ENCODE data around the gene OPRM1. TPM values are rescaled to one million over a fixed set of nuclear protein-coding genes. Genes with fewer than 3 reads are reported as not detected.

Gene OPRM1
- polyA plus RNA-seq, 1 donor (not counting 4 experiments of a cell fraction or from before 2014, with no cell fraction given), result not detected

DNA sequence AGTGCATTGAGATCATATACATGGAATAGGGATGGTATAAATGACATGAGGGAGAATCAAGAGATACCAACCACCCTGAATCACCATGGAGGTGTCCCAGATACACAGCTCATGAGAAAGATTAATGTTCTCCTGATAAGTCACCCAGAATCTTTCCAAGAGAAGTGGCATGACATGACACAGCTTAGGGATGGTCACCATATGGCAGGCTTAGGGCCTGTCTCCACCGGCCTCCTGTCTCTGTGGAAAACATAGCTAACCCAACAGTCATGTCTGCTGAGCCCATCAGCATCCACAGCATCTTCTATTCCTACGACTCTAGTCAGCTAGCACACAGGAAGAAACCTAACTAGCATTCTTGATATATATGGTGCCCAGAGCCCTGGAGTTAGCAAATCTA is 184.3 kb downstream of the OPRM1 start:
- no peaks in the 10 kb centered on the region for H3K4me1 ChIP-seq (ENCODE audit: control insufficient read depth, extremely low read depth, insufficient read depth, low read length)
- no peaks in the 10 kb centered on the region for H3K9me3 ChIP-seq (ENCODE audit: control insufficient read depth, low read depth, low read length)
- no peak for TF ChIP-seq EZH2 (IDR thresholded peaks at IDR 0.05; ENCODE audit: low read length)
- TF ChIP-seq, protein P1, sequence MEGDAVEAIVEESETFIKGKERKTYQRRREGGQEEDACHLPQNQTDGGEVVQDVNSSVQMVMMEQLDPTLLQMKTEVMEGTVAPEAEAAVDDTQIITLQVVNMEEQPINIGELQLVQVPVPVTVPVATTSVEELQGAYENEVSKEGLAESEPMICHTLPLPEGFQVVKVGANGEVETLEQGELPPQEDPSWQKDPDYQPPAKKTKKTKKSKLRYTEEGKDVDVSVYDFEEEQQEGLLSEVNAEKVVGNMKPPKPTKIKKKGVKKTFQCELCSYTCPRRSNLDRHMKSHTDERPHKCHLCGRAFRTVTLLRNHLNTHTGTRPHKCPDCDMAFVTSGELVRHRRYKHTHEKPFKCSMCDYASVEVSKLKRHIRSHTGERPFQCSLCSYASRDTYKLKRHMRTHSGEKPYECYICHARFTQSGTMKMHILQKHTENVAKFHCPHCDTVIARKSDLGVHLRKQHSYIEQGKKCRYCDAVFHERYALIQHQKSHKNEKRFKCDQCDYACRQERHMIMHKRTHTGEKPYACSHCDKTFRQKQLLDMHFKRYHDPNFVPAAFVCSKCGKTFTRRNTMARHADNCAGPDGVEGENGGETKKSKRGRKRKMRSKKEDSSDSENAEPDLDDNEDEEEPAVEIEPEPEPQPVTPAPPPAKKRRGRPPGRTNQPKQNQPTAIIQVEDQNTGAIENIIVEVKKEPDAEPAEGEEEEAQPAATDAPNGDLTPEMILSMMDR (optimal IDR thresholded peaks at IDR 0.05 in 1 of 3, IDR thresholded peaks at IDR 0.05 in 1 of 3, conservative IDR thresholded peaks at IDR 0.05 in 1 of 3; ENCODE audit: extremely low read depth in 1 of 3, insufficient read depth in 2 of 3, low read length in 3 of 3), result no peak
- dilution Hi-C loops (cut with MboI; ENCODE audit: extremely low pct_ligation_motif_present, low sequenced_read_pairs), result no loop called here
- H3K36me3 ChIP-seq (ENCODE audit: control insufficient read depth in 2 of 2, extremely low read depth in 1 of 2, insufficient read depth in 2 of 2, low read length in 2 of 2), result no peaks in the 10 kb centered on the region
- FAIRE-seq, result no peak
- DNase-seq (ENCODE audit: low read depth, low spot score), result no peak
- H3K9ac ChIP-seq (ENCODE audit: control insufficient read depth, extremely low read depth, insufficient read depth, low read length), result no peak overlapping the region
- H3K9me1 ChIP-seq (ENCODE audit: control insufficient read depth, extremely low read depth, insufficient read depth, low read length), result no peaks in the 10 kb centered on the region
- H3K27ac ChIP-seq (ENCODE audit: control insufficient read depth, insufficient read depth, low read length), result no peak overlapping the region
- no peak overlapping the region for H2AFZ ChIP-seq (ENCODE audit: control insufficient read depth, low read length)
- H3K79me2 ChIP-seq (ENCODE audit: control insufficient read depth, insufficient read depth, low read length), result no peaks in the 10 kb centered on the region
- H3K4me2 ChIP-seq (ENCODE audit: control insufficient read depth, extremely low read depth, insufficient read depth, low read depth, low read length), result no peak overlapping the region
- H4K20me1 ChIP-seq (ENCODE audit: control insufficient read depth, extremely low read depth, insufficient read depth, low read length), result no peaks in the 10 kb centered on the region
- no peaks in the 10 kb centered on the region for H3K27me3 ChIP-seq (ENCODE audit: control insufficient read depth, extremely low read depth, insufficient read depth, low read length)
- no peak overlapping the region for H3K4me3 ChIP-seq (ENCODE audit: control insufficient read depth in 2 of 3, extremely low read depth in 1 of 3, insufficient read depth in 2 of 3, low read depth in 1 of 3, low read length in 3 of 3)

DNA sequence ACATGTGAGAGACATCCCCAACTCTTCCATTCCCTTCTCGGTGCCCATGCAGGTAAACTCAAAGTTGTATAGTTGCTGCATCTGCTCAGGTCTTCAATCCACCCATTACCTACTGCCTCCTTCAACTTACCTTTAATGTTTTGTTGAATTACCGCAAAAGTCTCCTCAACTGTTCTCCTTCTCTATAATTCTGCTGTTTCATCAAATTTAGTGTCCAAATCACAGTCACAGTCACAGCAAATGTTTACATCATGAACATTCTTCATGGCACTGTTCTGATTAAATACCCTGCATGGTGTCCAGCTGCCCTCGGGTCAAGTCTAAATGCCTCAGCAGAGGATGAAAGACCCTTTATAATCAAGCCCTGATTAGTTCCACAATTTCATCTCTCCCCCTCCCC is 187.4 kb downstream of the OPRM1 start:
- dilution Hi-C loops (cut with MboI; ENCODE audit: extremely low pct_ligation_motif_present, low sequenced_read_pairs), result no loop called here
- no peak overlapping the region for H2AFZ ChIP-seq (ENCODE audit: control insufficient read depth, low read length)
- H3K27me3 ChIP-seq (ENCODE audit: control insufficient read depth, extremely low read depth, insufficient read depth, low read length), result no peaks in the 10 kb centered on the region
- H3K4me2 ChIP-seq (ENCODE audit: control insufficient read depth, extremely low read depth, insufficient read depth, low read depth, low read length), result no peak overlapping the region
- H3K36me3 ChIP-seq (ENCODE audit: control insufficient read depth in 2 of 2, extremely low read depth in 1 of 2, insufficient read depth in 2 of 2, low read length in 2 of 2), result no peaks in the 10 kb centered on the region
- H3K9me1 ChIP-seq (ENCODE audit: control insufficient read depth, extremely low read depth, insufficient read depth, low read length), result no peaks in the 10 kb centered on the region
- no peaks in the 10 kb centered on the region for H3K79me2 ChIP-seq (ENCODE audit: control insufficient read depth, insufficient read depth, low read length)
- H3K9ac ChIP-seq (ENCODE audit: control insufficient read depth, extremely low read depth, insufficient read depth, low read length), result no peak overlapping the region
- H3K4me3 ChIP-seq (ENCODE audit: control insufficient read depth in 2 of 3, extremely low read depth in 1 of 3, insufficient read depth in 2 of 3, low read depth in 1 of 3, low read length in 3 of 3), result no peak overlapping the region
- no peak for TF ChIP-seq EZH2 (IDR thresholded peaks at IDR 0.05; ENCODE audit: low read length)
- TF ChIP-seq, protein P1 (optimal IDR thresholded peaks at IDR 0.05 in 1 of 3, IDR thresholded peaks at IDR 0.05 in 1 of 3, conservative IDR thresholded peaks at IDR 0.05 in 1 of 3; ENCODE audit: extremely low read depth in 1 of 3, insufficient read depth in 2 of 3, low read length in 3 of 3), result no peak
- H4K20me1 ChIP-seq (ENCODE audit: control insufficient read depth, extremely low read depth, insufficient read depth, low read length), result no peaks in the 10 kb centered on the region
- no peak overlapping the region for H3K27ac ChIP-seq (ENCODE audit: control insufficient read depth, insufficient read depth, low read length)
- DNase-seq (ENCODE audit: low read depth, low spot score) (no peak), FAIRE-seq (no peak)
- no peaks in the 10 kb centered on the region for H3K4me1 ChIP-seq (ENCODE audit: control insufficient read depth, extremely low read depth, insufficient read depth, low read length)
- H3K9me3 ChIP-seq (ENCODE audit: control insufficient read depth, low read depth, low read length), result no peaks in the 10 kb centered on the region
